DOHH2 (cell line): ENCODE results near the gene RXRA.

Source experiments
- EZH2phosphoT487 ChIP-seq: fragments of 200-600 bp; sonication (generic); IDR thresholded peaks from 2 replicates; pipeline ENCODE4 v1.6.1; 2017; ENCODE audit warnings: borderline replicate concordance, mild to moderate bottlenecking, antibody characterized with exemption, low read length, moderate library complexity, mixed read lengths
- TF ChIP-seq, protein P1 (sequence below): fragments of 200-600 bp; sonication (generic); IDR thresholded peaks from one replicate; pipeline ENCODE4 v1.5.1; 2014; ENCODE audit warnings: antibody characterized with exemption, mild to moderate bottlenecking, low read depth, low read length; ENCODE audit not compliant: poor library complexity, severe bottlenecking

DNA sequence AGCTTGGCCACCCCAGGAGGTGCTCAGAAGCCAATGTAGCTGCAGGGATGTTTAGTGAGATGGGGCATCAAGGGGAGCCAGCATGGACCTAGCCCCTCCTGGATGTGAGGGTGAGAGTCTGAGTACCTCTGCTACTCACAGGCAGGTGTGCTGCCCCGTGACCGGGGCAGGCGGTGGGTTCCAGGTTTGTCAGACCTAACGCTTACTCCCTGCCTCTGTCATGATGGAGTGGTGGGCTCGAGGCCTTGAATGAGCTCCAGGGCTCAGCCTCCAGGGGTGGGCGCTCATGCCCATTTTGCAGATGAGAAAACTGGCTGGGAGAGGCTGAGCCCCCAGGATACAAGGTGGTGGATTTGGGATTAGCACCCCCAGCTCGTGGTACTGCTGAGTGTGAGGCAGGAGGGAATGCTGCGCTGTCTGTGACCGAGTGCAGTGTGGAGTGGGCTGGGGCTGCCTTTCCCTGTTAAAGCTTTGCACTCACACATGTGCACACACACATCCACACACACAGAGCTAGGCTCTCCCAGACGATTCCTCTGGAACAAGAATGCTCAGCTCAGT lies 1.5 kb downstream of the RXRA start:
- TF ChIP-seq, protein P1, sequence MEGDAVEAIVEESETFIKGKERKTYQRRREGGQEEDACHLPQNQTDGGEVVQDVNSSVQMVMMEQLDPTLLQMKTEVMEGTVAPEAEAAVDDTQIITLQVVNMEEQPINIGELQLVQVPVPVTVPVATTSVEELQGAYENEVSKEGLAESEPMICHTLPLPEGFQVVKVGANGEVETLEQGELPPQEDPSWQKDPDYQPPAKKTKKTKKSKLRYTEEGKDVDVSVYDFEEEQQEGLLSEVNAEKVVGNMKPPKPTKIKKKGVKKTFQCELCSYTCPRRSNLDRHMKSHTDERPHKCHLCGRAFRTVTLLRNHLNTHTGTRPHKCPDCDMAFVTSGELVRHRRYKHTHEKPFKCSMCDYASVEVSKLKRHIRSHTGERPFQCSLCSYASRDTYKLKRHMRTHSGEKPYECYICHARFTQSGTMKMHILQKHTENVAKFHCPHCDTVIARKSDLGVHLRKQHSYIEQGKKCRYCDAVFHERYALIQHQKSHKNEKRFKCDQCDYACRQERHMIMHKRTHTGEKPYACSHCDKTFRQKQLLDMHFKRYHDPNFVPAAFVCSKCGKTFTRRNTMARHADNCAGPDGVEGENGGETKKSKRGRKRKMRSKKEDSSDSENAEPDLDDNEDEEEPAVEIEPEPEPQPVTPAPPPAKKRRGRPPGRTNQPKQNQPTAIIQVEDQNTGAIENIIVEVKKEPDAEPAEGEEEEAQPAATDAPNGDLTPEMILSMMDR: no peak
- TF ChIP-seq EZH2phosphoT487: no peak
